Renal pelvis (tissue), 4 donors: Measurements from ENCODE around the gene CALCOCO2. TPM values are rescaled to one million over a fixed set of nuclear protein-coding genes. Genes with fewer than 3 reads are reported as not detected.

ENCODE experiments used
- DNase-seq: peaks from one replicate; pipeline ENCODE4 v3.0.0-alpha.2; 2013
- polyA plus RNA-seq, 3 donors: library from polyadenylated mRNA; unstranded; fragments of 120-200 nt; gene quantifications; one replicate each; pipeline ENCODE4 v1.2.1, GENCODE V29; 2013; ENCODE audit not compliant: insufficient read length in 3 of 3

CALCOCO2 gene
- polyA plus RNA-seq, 3 donors = 68.9 to 93.9 (median 76.6) TPM

DNA sequence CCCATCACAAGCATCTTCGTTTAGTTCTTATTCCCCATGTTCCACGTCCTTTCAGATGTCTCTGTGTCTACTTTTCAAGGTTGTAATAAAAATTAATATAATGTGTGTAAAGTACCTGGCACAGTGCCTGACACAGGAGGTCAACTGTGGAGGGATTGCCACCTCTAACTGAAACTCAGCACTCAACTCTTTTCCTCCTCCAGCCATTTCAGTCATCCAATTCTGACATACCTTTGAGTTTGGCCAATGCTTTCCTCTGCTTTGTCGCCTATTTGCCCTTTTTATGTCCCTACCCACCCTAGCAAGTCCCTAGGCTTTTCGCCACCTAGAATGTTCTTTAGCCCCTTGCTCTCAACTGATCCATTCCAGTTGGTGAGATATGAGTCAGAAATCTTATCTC, 78.9 kb downstream of the CALCOCO2 start:
- no peak for DNase-seq

DNA sequence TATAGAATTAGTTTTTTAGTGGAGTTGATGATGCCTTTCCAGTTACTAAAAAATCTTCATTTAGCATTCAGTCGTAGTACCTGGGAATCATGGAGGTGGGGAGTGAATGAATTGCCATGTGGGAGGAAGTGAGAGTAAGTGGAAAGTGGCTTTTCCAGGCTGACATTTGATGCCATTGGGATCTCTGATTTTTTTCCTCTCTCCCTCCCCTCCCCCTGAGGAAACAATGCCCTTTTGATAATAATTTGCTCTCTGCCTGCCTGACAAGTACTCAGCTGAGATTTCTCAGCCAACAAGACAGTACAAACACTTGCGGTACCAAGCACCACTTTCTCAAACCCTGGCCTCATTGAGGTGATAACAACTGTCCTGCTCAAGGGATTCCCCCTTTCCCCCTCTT, 79.5 kb downstream of the CALCOCO2 start:
- DNase-seq = no peak

DNA sequence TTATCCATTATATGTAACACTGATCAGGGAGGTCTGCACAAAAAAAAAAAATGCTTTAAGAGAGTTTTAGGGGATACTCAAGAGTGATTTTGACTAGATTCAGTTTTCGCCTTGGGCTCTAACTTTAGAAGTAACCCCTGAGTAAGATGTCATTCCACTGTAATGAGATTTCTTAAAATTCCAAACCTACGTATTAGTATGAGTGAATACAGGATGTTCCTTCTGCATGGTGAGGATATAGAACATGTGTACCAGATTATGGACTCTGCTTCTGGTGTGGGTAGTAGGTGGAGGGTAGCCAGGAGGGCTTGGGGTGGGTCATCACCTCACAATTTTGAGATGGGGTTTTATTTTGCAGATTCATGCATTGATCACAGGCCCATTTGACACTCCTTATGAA, 81.6 kb downstream of the CALCOCO2 start:
- DNase-seq = no peak

Other genes starting within 250 kb of the CALCOCO2 start
- gene HOXB3, start 240.8 kb upstream of the CALCOCO2 start, polyA plus RNA-seq = 100 to 1,000 TPM; 135 to 254 (median 222) TPM
- 10 to 100 TPM; 36.1 to 48.2 (median 47.4) TPM for gene HOXB5, start 237.3 kb upstream of the CALCOCO2 start, polyA plus RNA-seq
- 100 to 1,000 TPM; 113 to 154 (median 147) TPM for gene HOXB6, start 226.0 kb upstream of the CALCOCO2 start, polyA plus RNA-seq
- gene HOXB7, start 220.0 kb upstream of the CALCOCO2 start, polyA plus RNA-seq = 10 to 100 TPM; 53.4 to 59.9 (median 55.3) TPM
- gene HOXB8, start 215.7 kb upstream of the CALCOCO2 start, polyA plus RNA-seq = 10 to 100 TPM; 57.9 to 64.7 (median 59.7) TPM
- gene HOXB9, start 204.7 kb upstream of the CALCOCO2 start, polyA plus RNA-seq = 10 to 100 TPM; 68.2 to 73.4 (median 69.0) TPM
- not detected for gene PRAC1, start 108.5 kb upstream of the CALCOCO2 start, polyA plus RNA-seq
- gene PRAC2, start 107.8 kb upstream of the CALCOCO2 start, polyA plus RNA-seq = not detected
- gene HOXB13, start 102.3 kb upstream of the CALCOCO2 start, polyA plus RNA-seq = not detected
- under 1 TPM; 0.34 to 0.52 (median 0.40) TPM for gene TTLL6, start 13.8 kb upstream of the CALCOCO2 start, polyA plus RNA-seq
- gene ATP5MC1, start 61.8 kb downstream of the CALCOCO2 start, polyA plus RNA-seq = 100 to 1,000 TPM; 149 to 158 (median 155) TPM
- 100 to 1,000 TPM in 2 of 3 donors, 10 to 100 TPM in 1; 91.8 to 112 (median 105) TPM for gene UBE2Z, start 77.4 kb downstream of the CALCOCO2 start, polyA plus RNA-seq
- gene SNF8, start 113.8 kb downstream of the CALCOCO2 start, polyA plus RNA-seq = 100 to 1,000 TPM; 107 to 111 (median 108) TPM
- gene GIP, start 137.6 kb downstream of the CALCOCO2 start, polyA plus RNA-seq = not detected
- gene IGF2BP1, start 166.3 kb downstream of the CALCOCO2 start, polyA plus RNA-seq = 10 to 100 TPM; 25.4 to 31.8 (median 27.0) TPM